CD4-positive, alpha-beta memory T cell (primary cell): ENCODE results near the gene RTL10. TPM values are rescaled to one million over a fixed set of nuclear protein-coding genes. Genes with fewer than 3 reads are reported as not detected.

ENCODE experiments used
- CTCF ChIA-PET: fragments of 350-600 bp; sonication (Branson Sonifier 250); formaldehyde crosslinking; loops from one replicate; lab custom pipeline; 2021; ENCODE audit warnings: inconsistent platforms; ENCODE audit not compliant: partially characterized antibody; lab: Charles Lee
- POLR2A ChIA-PET: fragments of 350-600 bp; sonication (Branson Sonifier 250); formaldehyde crosslinking; loops from one replicate; lab custom pipeline; 2021; ENCODE audit not compliant: partially characterized antibody; lab: Charles Lee
- DNase-seq, 5 donors: peaks; one replicate each; pipeline versions ENCODE4 v3.0.0 to v3.0.0-alpha.2; 2020 to 2022; ENCODE audit warnings: mixed read lengths in 1 of 5
- H3K27ac ChIP-seq: one replicate; pipeline ENCODE4 v1.7.0; 2013; ENCODE audit warnings: low read depth, low read length
- H3K27me3 ChIP-seq: 2 replicates; pipeline ENCODE4 v1.7.0; 2013; ENCODE audit warnings: mild to moderate bottlenecking, low read length, moderate library complexity; ENCODE audit not compliant: insufficient read depth
- H3K36me3 ChIP-seq: 2 replicates; pipeline ENCODE4 v1.7.0; 2013; ENCODE audit warnings: mild to moderate bottlenecking, low read length, moderate library complexity; ENCODE audit not compliant: insufficient read depth
- H3K4me1 ChIP-seq: 2 replicates; pipeline ENCODE4 v1.7.0; 2013; ENCODE audit warnings: mild to moderate bottlenecking, low read length, moderate library complexity; ENCODE audit not compliant: insufficient read depth
- H3K4me3 ChIP-seq, 2 donors: one replicate each; pipeline ENCODE4 v1.7.0; 2013; ENCODE audit warnings: low read length in 2 of 2, mild to moderate bottlenecking in 1 of 2
- H3K9me3 ChIP-seq, 2 donors: one replicate each; pipeline ENCODE4 v1.7.0; 2013; ENCODE audit warnings: low read length in 2 of 2, control low read depth in 1 of 2; ENCODE audit not compliant: control insufficient read depth in 1 of 2
- H3K27ac Mint-ChIP-seq, 7 donors: one replicate each; pipeline ENCODE4 v1.8.0; 2020 to 2021; ENCODE audit warnings: mixed read lengths in 7 of 7, mild to moderate bottlenecking in 6 of 7, inconsistent platforms in 3 of 7, moderate library complexity in 3 of 7
- H3K27me3 Mint-ChIP-seq, 2 donors: one replicate each; pipeline ENCODE4 v1.8.0; 2020 to 2021; ENCODE audit warnings: mixed read lengths in 2 of 2
- H3K36me3 Mint-ChIP-seq, 2 donors: one replicate each; pipeline ENCODE4 v1.8.0; 2020 to 2021; ENCODE audit warnings: mixed read lengths in 2 of 2, inconsistent platforms in 1 of 2, mild to moderate bottlenecking in 1 of 2
- H3K4me1 Mint-ChIP-seq, 4 donors: one replicate each; pipeline ENCODE4 v1.8.0; 2020 to 2021; ENCODE audit warnings: mixed read lengths in 4 of 4, mild to moderate bottlenecking in 1 of 4
- H3K4me3 Mint-ChIP-seq, 8 donors: one replicate each; pipeline ENCODE4 v1.8.0; 2020 to 2021; ENCODE audit warnings: mixed read lengths in 8 of 8, mild to moderate bottlenecking in 7 of 8, moderate library complexity in 6 of 8, inconsistent platforms in 3 of 8
- H3K9me3 Mint-ChIP-seq, 8 donors: one replicate each; pipeline ENCODE4 v1.8.0; 2020 to 2021; ENCODE audit warnings: mixed read lengths in 8 of 8, mild to moderate bottlenecking in 5 of 8, inconsistent platforms in 3 of 8, moderate library complexity in 1 of 8
- intact Hi-C: fragments of 100-400 bp; cut with micrococcal nuclease; formaldehyde crosslinking; loops from one replicate; pipeline ENCODE4 v1.15.1; 2023
- polyA plus RNA-seq, 2 donors: library from polyadenylated mRNA; unstranded; fragments of 300-500 nt; fragmentation: Illumina TruSeq; gene quantifications; one replicate each; pipeline ENCODE4 v1.2.3, GENCODE V29; 2021
- total RNA-seq, 2 experiments: library from RNA; stranded (reverse); gene quantifications; one replicate each; pipeline ENCODE4 v1.2.3, GENCODE V29; 2021

RTL10 gene
- total and polyA plus RNA-seq, 4 experiments from 2014 or later = 4.3 to 27.6 (median 20.0) TPM

- H3K9me3 ChIP-seq = no peaks in the 10 kb centered on the region
- intact Hi-C loops = no loop called here
- H3K27ac ChIP-seq = no peak overlapping the region
- Mint-ChIP-seq H3K36me3 (no peaks in the 10 kb centered on the region), H3K27ac (no peak overlapping the region), H3K9me3 (no peaks in the 10 kb centered on the region), H3K4me3 (no peak overlapping the region), H3K4me1 (peaks cover 3 to 12% (median 10%) of the 10 kb centered on the region in 4 donors), H3K27me3 (no peaks in the 10 kb centered on the region)
- H3K4me3 ChIP-seq = no peak overlapping the region
- H3K4me1 ChIP-seq = peaks cover 18% of the 10 kb centered on the region
- H3K27me3 ChIP-seq = no peaks in the 10 kb centered on the region
- DNase-seq = no peak
- CTCF ChIA-PET = no interaction called here
- H3K36me3 ChIP-seq = no peaks in the 10 kb centered on the region
- POLR2A ChIA-PET = interaction anchor here (0.7 kb wide), 1 partner anchor 12 kb away, joined by 3 read pairs; no protein-coding TSS in a partner anchor
Measured at GRCh38 chr22:19872779-19873137, 18.1 kb upstream of the RTL10 start.

GRCh38 chr22:19871845-19872778 is 17.4 kb upstream of the RTL10 start:
- Mint-ChIP-seq H3K27me3 (no peaks in the 10 kb centered on the region), H3K4me3 (no peak overlapping the region), H3K27ac (peak overlapping the region in 1 of 7 donors; percentile 43), H3K36me3 (no peaks in the 10 kb centered on the region), H3K9me3 (no peaks in the 10 kb centered on the region), H3K4me1 (peaks cover 3 to 12% (median 10%) of the 10 kb centered on the region in 4 donors)
- DNase-seq = no peak
- peaks cover 18% of the 10 kb centered on the region for H3K4me1 ChIP-seq
- ChIA-PET POLR2A (interaction anchor here (1.5 to 1.8 kb wide), 2 partner anchors 14 to 16 kb away, joined by 4 read pairs; no protein-coding TSS in a partner anchor), CTCF (no interaction called here)
- H3K4me3 ChIP-seq = no peak overlapping the region
- no peaks in the 10 kb centered on the region for H3K36me3 ChIP-seq
- H3K9me3 ChIP-seq = no peaks in the 10 kb centered on the region
- H3K27me3 ChIP-seq = no peaks in the 10 kb centered on the region
- intact Hi-C loops = no loop called here
- no peak overlapping the region for H3K27ac ChIP-seq

GRCh38 chr22:19871023-19871844 is 16.6 kb upstream of the RTL10 start:
- DNase-seq = no peak
- no peaks in the 10 kb centered on the region for H3K9me3 ChIP-seq
- Mint-ChIP-seq H3K36me3 (no peaks in the 10 kb centered on the region), H3K9me3 (no peaks in the 10 kb centered on the region), H3K27ac (no peak overlapping the region), H3K4me1 (peaks cover 3 to 12% (median 10%) of the 10 kb centered on the region in 4 donors), H3K4me3 (no peak overlapping the region), H3K27me3 (no peaks in the 10 kb centered on the region)
- H3K27ac ChIP-seq = no peak overlapping the region
- H3K4me1 ChIP-seq = peaks cover 18% of the 10 kb centered on the region
- H3K27me3 ChIP-seq = no peaks in the 10 kb centered on the region
- ChIA-PET POLR2A (interaction anchor here (1.5 to 1.8 kb wide), 2 partner anchors 15 to 16 kb away, joined by 4 read pairs; no protein-coding TSS in a partner anchor), CTCF (interaction anchor here (0.7 to 1.0 kb wide), 2 partner anchors 15 to 39 kb away, joined by 3 read pairs; no protein-coding TSS in a partner anchor)
- H3K4me3 ChIP-seq = no peak overlapping the region
- intact Hi-C loops = no loop called here
- H3K36me3 ChIP-seq = no peaks in the 10 kb centered on the region

- Mint-ChIP-seq H3K4me3 (no peak overlapping the region), H3K27ac (peak overlapping the region in 1 of 7 donors; percentile 71), H3K9me3 (no peaks in the 10 kb centered on the region), H3K36me3 (no peaks in the 10 kb centered on the region), H3K4me1 (peaks cover 4 to 12% (median 10%) of the 10 kb centered on the region in 4 donors), H3K27me3 (no peaks in the 10 kb centered on the region)
- no peak overlapping the region for H3K4me3 ChIP-seq
- ChIA-PET CTCF (interaction anchor here (0.7 to 1.0 kb wide), 2 partner anchors 14 to 40 kb away, joined by 3 read pairs; no protein-coding TSS in a partner anchor), POLR2A (interaction anchor here (1.5 to 1.8 kb wide), 2 partner anchors 15 to 16 kb away, joined by 4 read pairs; no protein-coding TSS in a partner anchor)
- no peaks in the 10 kb centered on the region for H3K9me3 ChIP-seq
- intact Hi-C loops = no loop called here
- H3K27ac ChIP-seq = no peak overlapping the region
- no peaks in the 10 kb centered on the region for H3K36me3 ChIP-seq
- H3K27me3 ChIP-seq = no peaks in the 10 kb centered on the region
- H3K4me1 ChIP-seq = peaks cover 18% of the 10 kb centered on the region
- no peak for DNase-seq
Measured at GRCh38 chr22:19870153-19871022, 15.7 kb upstream of the RTL10 start.

GRCh38 chr22:19869497-19870152 is 15.0 kb upstream of the RTL10 start:
- H3K27ac ChIP-seq = no peak overlapping the region
- H3K36me3 Mint-ChIP-seq = no peaks in the 10 kb centered on the region
- ChIA-PET POLR2A (interaction anchor here (1.8 kb wide), 1 partner anchor 17 kb away, joined by 4 read pairs; no protein-coding TSS in a partner anchor), CTCF (no interaction called here)
- H3K27ac Mint-ChIP-seq = no peak overlapping the region
- no peaks in the 10 kb centered on the region for H3K27me3 Mint-ChIP-seq
- intact Hi-C loops = no loop called here
- DNase-seq = no peak
- H3K27me3 ChIP-seq = no peaks in the 10 kb centered on the region
- H3K36me3 ChIP-seq = no peaks in the 10 kb centered on the region
- no peak overlapping the region for H3K4me3 ChIP-seq
- no peak overlapping the region for H3K4me3 Mint-ChIP-seq
- H3K4me1 ChIP-seq = peaks cover 11% of the 10 kb centered on the region
- no peaks in the 10 kb centered on the region for H3K9me3 ChIP-seq
- peaks cover 3 to 9% (median 8%) of the 10 kb centered on the region in 4 donors for H3K4me1 Mint-ChIP-seq
- no peaks in the 10 kb centered on the region for H3K9me3 Mint-ChIP-seq

GRCh38 chr22:19868773-19869471 is 14.2 kb upstream of the RTL10 start:
- H3K9me3 Mint-ChIP-seq = no peaks in the 10 kb centered on the region
- H3K4me3 Mint-ChIP-seq = no peak overlapping the region
- H3K27me3 Mint-ChIP-seq = no peaks in the 10 kb centered on the region
- Histone ChIP-seq H3K27ac (no peak overlapping the region), H3K36me3 (no peaks in the 10 kb centered on the region), H3K27me3 (no peaks in the 10 kb centered on the region), H3K4me3 (no peak overlapping the region), H3K9me3 (no peaks in the 10 kb centered on the region), H3K4me1 (peaks cover 4% of the 10 kb centered on the region)
- peak overlapping the region in 1 of 7 donors; percentile 35 for H3K27ac Mint-ChIP-seq
- peaks cover under 1 to 2% (median 2%) of the 10 kb centered on the region in 4 donors for H3K4me1 Mint-ChIP-seq
- no peak for DNase-seq
- no peaks in the 10 kb centered on the region for H3K36me3 Mint-ChIP-seq
- intact Hi-C loops = no loop called here
- ChIA-PET CTCF (no interaction called here), POLR2A (no interaction called here)
